ENCODE data around the gene NRXN3. TPM values are rescaled to one million over a fixed set of nuclear protein-coding genes. Genes with fewer than 3 reads are reported as not detected.

NRXN3 gene
- total and polyA plus RNA-seq, 2 of the 4 experiments (the other 2 are of a cell fraction): 4.8 to 25.1 TPM

GRCh38 chr14:78399316-78399889 is 229.2 kb downstream of the NRXN3 start:
- Histone ChIP-seq H3K56ac (ENCODE audit: extremely low read depth, insufficient read depth, low read length) (no peak overlapping the region), H2BK120ac (ENCODE audit: low read depth, low read length) (no peak overlapping the region), H2AK5ac (ENCODE audit: low read depth, low read length) (no peak overlapping the region), H3K27ac (ENCODE audit: insufficient read depth, low read length) (no peak overlapping the region), H4K8ac (ENCODE audit: low read depth in 2 of 2, low read length in 2 of 2) (no peak overlapping the region), H2BK5ac (ENCODE audit: low read depth, low read length, poor library complexity, severe bottlenecking) (no peak overlapping the region), H2BK15ac (ENCODE audit: low read depth, low read length) (no peak overlapping the region), H3K18ac (ENCODE audit: low read depth, low read length) (no peak overlapping the region), H4K20me1 (ENCODE audit: insufficient read depth, low read length) (no peaks in the 10 kb centered on the region), H3K4me2 (ENCODE audit: low read depth, low read length) (no peak overlapping the region), H3K9ac (ENCODE audit: low read depth, low read length) (no peak overlapping the region), H3K36me3 (ENCODE audit: control insufficient read depth, insufficient read depth, low read length) (no peaks in the 10 kb centered on the region), H3K23ac (ENCODE audit: low read depth, low read length) (no peak overlapping the region), H3K79me1 (ENCODE audit: low read depth in 1 of 2, low read length in 2 of 2) (no peaks in the 10 kb centered on the region), H2AFZ (replicated peaks; ENCODE audit: low read length, poor library complexity) (no peak overlapping the region), H4K91ac (ENCODE audit: insufficient read depth, low read depth, low read length) (no peak overlapping the region), H3K9me1 (ENCODE audit: insufficient read depth, low read length) (no peaks in the 10 kb centered on the region), H3K27me3 (ENCODE audit: control insufficient read depth, insufficient read depth, low read length) (no peaks in the 10 kb centered on the region), H3K14ac (replicated peaks; ENCODE audit: low read depth, low read length) (no peak overlapping the region), H3K9me3 (ENCODE audit: control insufficient read depth, insufficient read depth, low read length) (peaks cover 11% of the 10 kb centered on the region; the same call in 1 of the 2 replicates), H2AK9ac (replicated peaks; ENCODE audit: low read depth, low read length, poor library complexity) (no peak overlapping the region), H3K4me1 (ENCODE audit: control insufficient read depth, insufficient read depth, low read length) (no peaks in the 10 kb centered on the region), H3K4me3 (ENCODE audit: insufficient read depth, low read depth, low read length) (no peak overlapping the region), H2BK20ac (ENCODE audit: low read depth, low read length) (no peak overlapping the region), H3K4ac (ENCODE audit: low read depth, low read length) (no peak overlapping the region), H4K5ac (ENCODE audit: low read depth, low read length) (no peak overlapping the region)
- ChIA-PET POLR2A (ENCODE audit: unreplicated experiment) (no interaction called here), CTCF (no interaction called here)
- BruUV-seq (replicated peaks): no TSS peak
- no CpG with 5 or more reads among the region's 3 CpGs for WGBS, 2 experiments (ENCODE audit: extremely low coverage in 2 of 2, insufficient read length in 1 of 2)
- TF ChIP-seq SMC3 (IDR thresholded peaks at IDR 0.05; ENCODE audit: low read depth, low read length) (no peak), MAFK (IDR thresholded peaks at IDR 0.05; ENCODE audit: low read depth, low read length) (no peak), CHD1 (IDR thresholded peaks at IDR 0.05; ENCODE audit: low read depth, low read length) (no peak), ELK1 (IDR thresholded peaks at IDR 0.05; ENCODE audit: borderline replicate concordance, low read depth, low read length) (no peak), USF2 (IDR thresholded peaks at IDR 0.05; ENCODE audit: low read depth, low read length) (no peak), FOS (IDR thresholded peaks at IDR 0.05; ENCODE audit: low read depth, low read length) (no peak), CTCF (conservative IDR thresholded peaks at IDR 0.05; ENCODE audit: low read depth, low read length) (no peak), RFX5 (IDR thresholded peaks at IDR 0.05; ENCODE audit: low read depth, low read length) (no peak), RAD21 (IDR thresholded peaks at IDR 0.05; ENCODE audit: low read length) (no peak), BHLHE40 (IDR thresholded peaks at IDR 0.05; ENCODE audit: low read depth, low read length) (no peak), NFE2L2 (IDR thresholded peaks at IDR 0.05; ENCODE audit: low read depth, low read length) (no peak), MXI1 (IDR thresholded peaks at IDR 0.05; ENCODE audit: borderline replicate concordance, low read depth, low read length) (no peak), CEBPB (IDR thresholded peaks at IDR 0.05; ENCODE audit: low read depth, low read length) (no peak), MAZ (IDR thresholded peaks at IDR 0.05; ENCODE audit: borderline replicate concordance, low read depth, low read length) (no peak)
- intact Hi-C loops (cut with micrococcal nuclease): no loop called here
- DNase-seq: no peak
- dilution Hi-C loops (cut with HindIII; ENCODE audit: low sequenced_read_pairs, unreplicated experiment): no loop called here
- in situ Hi-C loops (cut with MboI; ENCODE audit: low sequenced_read_pairs): no loop called here
- no peak for ATAC-seq (ENCODE audit: low read depth)

Data from IMR-90 (cell line).